Measurements from ENCODE around the gene RTN4. TPM values are rescaled to one million over a fixed set of nuclear protein-coding genes. Genes with fewer than 3 reads are reported as not detected.
A peak's percentile ranks its signal among the peaks of the same experiment; 100 is the strongest.

The RTN4 gene
- total RNA-seq, 1 experiment from 2014 or later = 391 TPM

- H3K4me3 Mint-ChIP-seq (ENCODE audit: unreplicated experiment) = peak overlapping the region; percentile 77
- DNase-seq (ENCODE audit: unreplicated experiment) = peak; percentile 47
- intact Hi-C loops (cut with micrococcal nuclease) = loop anchor here (5.0 kb wide), 1 partner anchor 254 kb away; no protein-coding TSS in a partner anchor
- no TSS peak for BruUV-seq (replicated peaks)
- peak overlapping the region; percentile 76 for H3K27ac Mint-ChIP-seq (ENCODE audit: low read depth, unreplicated experiment)
- TF ChIP-seq CTCF (IDR thresholded peaks at IDR 0.05; ENCODE audit: unreplicated experiment) = no peak
- ChIA-PET CTCF (interaction anchor here (0.6 to 16.8 kb wide), 9 partner anchors 29 to 164 kb away, joined by 3 to 169 read pairs (median 8); partner anchors contain the start of gene RTN4), POLR2A (interaction anchor here (0.7 to 16.5 kb wide), 22 partner anchors 9 to 479 kb away, joined by 3 to 289 read pairs (median 6); partner anchors contain the start of genes EML6 and RTN4)
- no peaks in the 10 kb centered on the region for H3K27me3 Mint-ChIP-seq (ENCODE audit: insufficient read depth, unreplicated experiment)
- peaks cover 57% of the 10 kb centered on the region for H3K4me1 Mint-ChIP-seq (ENCODE audit: insufficient read depth, unreplicated experiment)
- no peaks in the 10 kb centered on the region for H3K9me3 Mint-ChIP-seq (ENCODE audit: unreplicated experiment)
- peaks cover 7% of the 10 kb centered on the region for H3K36me3 Mint-ChIP-seq (ENCODE audit: insufficient read depth, unreplicated experiment)
Observed at GRCh38 chr2:55010915-55011314, 39.3 kb downstream of the RTN4 start.

GRCh38 chr2:55010149-55010591 lies 40.1 kb downstream of the RTN4 start:
- peak overlapping the region; percentile 77 for H3K4me3 Mint-ChIP-seq (ENCODE audit: unreplicated experiment)
- DNase-seq (ENCODE audit: unreplicated experiment) = peak; percentile 63
- ChIA-PET POLR2A (interaction anchor here (0.6 to 16.5 kb wide), 32 partner anchors 9 to 907 kb away, joined by 3 to 289 read pairs (median 5); partner anchors contain the start of genes CLHC1, EML6, RPS27A and RTN4), CTCF (interaction anchor here (0.7 to 16.8 kb wide), 9 partner anchors 19 to 296 kb away, joined by 3 to 160 read pairs (median 4); partner anchors contain the start of gene RTN4)
- H3K36me3 Mint-ChIP-seq (ENCODE audit: insufficient read depth, unreplicated experiment) = peaks cover 7% of the 10 kb centered on the region
- H3K27me3 Mint-ChIP-seq (ENCODE audit: insufficient read depth, unreplicated experiment) = no peaks in the 10 kb centered on the region
- no peak for TF ChIP-seq CTCF (IDR thresholded peaks at IDR 0.05; ENCODE audit: unreplicated experiment)
- BruUV-seq (replicated peaks) = no TSS peak
- intact Hi-C loops (cut with micrococcal nuclease) = loop anchor here (5.0 kb wide), 1 partner anchor 253 kb away; no protein-coding TSS in a partner anchor
- peaks cover 56% of the 10 kb centered on the region for H3K4me1 Mint-ChIP-seq (ENCODE audit: insufficient read depth, unreplicated experiment)
- peak overlapping the region; percentile 76 for H3K27ac Mint-ChIP-seq (ENCODE audit: low read depth, unreplicated experiment)
- H3K9me3 Mint-ChIP-seq (ENCODE audit: unreplicated experiment) = no peaks in the 10 kb centered on the region

GRCh38 chr2:55009277-55010060 lies 40.8 kb downstream of the RTN4 start:
- peaks cover 7% of the 10 kb centered on the region for H3K36me3 Mint-ChIP-seq (ENCODE audit: insufficient read depth, unreplicated experiment)
- peak overlapping the region; percentile 76 for H3K27ac Mint-ChIP-seq (ENCODE audit: low read depth, unreplicated experiment)
- intact Hi-C loops (cut with micrococcal nuclease) = loop anchor here (5.0 kb wide), 1 partner anchor 252 kb away; no protein-coding TSS in a partner anchor
- peaks cover 55% of the 10 kb centered on the region for H3K4me1 Mint-ChIP-seq (ENCODE audit: insufficient read depth, unreplicated experiment)
- CTCF ChIA-PET = interaction anchor here (0.7 to 16.8 kb wide), 8 partner anchors 19 to 296 kb away, joined by 3 to 160 read pairs (median 4); partner anchors contain the start of gene RTN4
- H3K27me3 Mint-ChIP-seq (ENCODE audit: insufficient read depth, unreplicated experiment) = no peaks in the 10 kb centered on the region
- no peak for TF ChIP-seq CTCF (IDR thresholded peaks at IDR 0.05; ENCODE audit: unreplicated experiment)
- BruUV-seq (replicated peaks) = TSS peak; percentile 21
- no peaks in the 10 kb centered on the region for H3K9me3 Mint-ChIP-seq (ENCODE audit: unreplicated experiment)
- H3K4me3 Mint-ChIP-seq (ENCODE audit: unreplicated experiment) = peak overlapping the region; percentile 77
- POLR2A ChIA-PET = interaction anchor here (0.6 to 16.5 kb wide), 30 partner anchors 10 to 906 kb away, joined by 3 to 289 read pairs (median 4); partner anchors contain the start of genes RPS27A and RTN4
- DNase-seq (ENCODE audit: unreplicated experiment) = no peak

GRCh38 chr2:55006306-55006705 lies 43.9 kb downstream of the RTN4 start:
- Mint-ChIP-seq H3K27ac (ENCODE audit: low read depth, unreplicated experiment) (peak overlapping the region; percentile 28), H3K4me3 (ENCODE audit: unreplicated experiment) (peak overlapping the region; percentile 32), H3K4me1 (ENCODE audit: insufficient read depth, unreplicated experiment) (peaks cover 47% of the 10 kb centered on the region), H3K36me3 (ENCODE audit: insufficient read depth, unreplicated experiment) (peaks cover 7% of the 10 kb centered on the region), H3K27me3 (ENCODE audit: insufficient read depth, unreplicated experiment) (no peaks in the 10 kb centered on the region), H3K9me3 (ENCODE audit: unreplicated experiment) (no peaks in the 10 kb centered on the region)
- ChIA-PET CTCF (interaction anchor here (0.7 to 16.8 kb wide), 2 partner anchors 18 to 109 kb away, joined by 3 to 160 read pairs; no protein-coding TSS in a partner anchor), POLR2A (interaction anchor here (0.6 to 16.5 kb wide), 8 partner anchors 11 to 109 kb away, joined by 3 to 289 read pairs (median 6); partner anchors contain the start of gene RTN4)
- TF ChIP-seq CTCF (IDR thresholded peaks at IDR 0.05; ENCODE audit: unreplicated experiment) = no peak
- no TSS peak for BruUV-seq (replicated peaks)
- intact Hi-C loops (cut with micrococcal nuclease) = no loop called here
- no peak for DNase-seq (ENCODE audit: unreplicated experiment)

All from MCF 10A (cell line).